Measurements from ENCODE around the gene BRD3OS.
A peak's percentile ranks its signal among the peaks of the same experiment; 100 is the strongest.

The BRD3OS gene

DNA sequence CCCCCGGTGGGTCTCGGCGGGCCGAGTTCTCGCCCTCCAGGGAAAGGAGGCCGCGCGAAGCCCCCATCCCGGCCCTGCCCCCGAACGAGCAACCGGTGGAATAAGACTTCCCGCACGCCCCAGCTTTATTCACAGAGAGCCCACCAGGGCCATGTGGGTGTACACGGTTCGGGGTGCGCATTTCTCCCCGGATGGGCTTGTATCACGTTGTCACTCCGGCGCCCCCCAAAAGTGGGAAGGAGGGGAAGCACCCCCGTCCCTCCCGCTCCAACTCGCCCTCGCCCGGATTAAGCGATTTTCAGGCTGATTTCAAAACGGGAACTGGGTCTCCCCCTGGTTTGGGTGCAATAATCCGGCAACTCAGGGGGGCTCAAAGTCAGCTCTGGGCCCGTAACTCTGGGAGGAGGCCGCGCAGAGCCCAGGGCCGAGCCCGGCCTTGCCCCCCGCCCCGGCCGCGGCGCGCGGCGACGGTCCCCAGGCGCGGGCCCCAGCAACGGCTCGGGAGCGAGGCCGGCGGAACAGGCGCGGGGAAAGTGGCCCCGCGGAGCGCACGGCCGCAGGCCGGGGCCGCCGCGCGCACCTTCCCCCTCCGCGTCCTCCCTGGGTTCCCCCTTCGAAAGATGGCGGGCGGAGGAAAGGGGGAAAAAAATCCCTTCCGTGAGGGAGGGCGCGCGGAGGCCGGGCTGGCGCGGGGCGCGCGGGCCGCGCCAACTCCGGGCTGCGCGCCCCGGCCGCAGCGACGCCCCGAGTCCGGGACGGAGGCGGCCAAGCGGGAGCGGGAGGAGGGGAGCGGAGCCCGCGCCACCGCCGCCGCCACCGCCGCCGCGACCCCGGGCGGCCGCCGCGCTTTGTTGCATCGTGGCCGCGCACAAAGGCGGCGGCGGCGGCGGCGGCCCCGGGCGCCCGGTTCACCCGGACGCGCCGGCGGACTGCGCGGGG, 41.9 kb downstream of the BRD3OS start:
- TF ChIP-seq CTCF (IDR thresholded peaks at IDR 0.05; ENCODE audit: borderline replicate concordance, extremely low read depth, low read length, poor library complexity, severe bottlenecking) (no peak), EZH2 (IDR thresholded peaks at IDR 0.05; ENCODE audit: borderline replicate concordance, low read depth, low read length, severe bottlenecking) (no peak)
- H3K9me3 ChIP-seq (ENCODE audit: insufficient read depth, low read length, severe bottlenecking): no peaks in the 10 kb centered on the region
- peak overlapping the region; percentile 92 for H3K27ac ChIP-seq (ENCODE audit: low read length)
- ATAC-seq (ENCODE audit: insufficient read depth, low read depth): no peak
- H3K4me1 ChIP-seq (ENCODE audit: insufficient read depth, low read length): peaks cover 33% of the 10 kb centered on the region
- H3K27me3 ChIP-seq (ENCODE audit: insufficient read depth, low read length, poor library complexity): peaks cover 15% of the 10 kb centered on the region
- H3K9ac ChIP-seq (ENCODE audit: low read depth, low read length): peak overlapping the region; percentile 98
- H4K20me1 ChIP-seq (ENCODE audit: insufficient read depth, low read length): peaks cover 37% of the 10 kb centered on the region
- peaks cover 15% of the 10 kb centered on the region; the same call in 1 of the 2 replicates for H3K36me3 ChIP-seq (ENCODE audit: insufficient read depth, low read length)
- H2AFZ ChIP-seq (ENCODE audit: low read depth, low read length): peak overlapping the region; percentile 48; the same call in 1 of the 2 replicates
- peak overlapping the region; percentile 82 to 94; a peak in 3 of 4 replicates for H3K4me3 ChIP-seq (ENCODE audit: low read depth in 1 of 2, low read length in 2 of 2)
- peak overlapping the region; percentile 80 for H3K4me2 ChIP-seq (ENCODE audit: insufficient read depth, low read length)
- H3K79me2 ChIP-seq (ENCODE audit: insufficient read depth, low read length): peaks cover 53% of the 10 kb centered on the region
- peak; percentile 58 for DNase-seq

DNA sequence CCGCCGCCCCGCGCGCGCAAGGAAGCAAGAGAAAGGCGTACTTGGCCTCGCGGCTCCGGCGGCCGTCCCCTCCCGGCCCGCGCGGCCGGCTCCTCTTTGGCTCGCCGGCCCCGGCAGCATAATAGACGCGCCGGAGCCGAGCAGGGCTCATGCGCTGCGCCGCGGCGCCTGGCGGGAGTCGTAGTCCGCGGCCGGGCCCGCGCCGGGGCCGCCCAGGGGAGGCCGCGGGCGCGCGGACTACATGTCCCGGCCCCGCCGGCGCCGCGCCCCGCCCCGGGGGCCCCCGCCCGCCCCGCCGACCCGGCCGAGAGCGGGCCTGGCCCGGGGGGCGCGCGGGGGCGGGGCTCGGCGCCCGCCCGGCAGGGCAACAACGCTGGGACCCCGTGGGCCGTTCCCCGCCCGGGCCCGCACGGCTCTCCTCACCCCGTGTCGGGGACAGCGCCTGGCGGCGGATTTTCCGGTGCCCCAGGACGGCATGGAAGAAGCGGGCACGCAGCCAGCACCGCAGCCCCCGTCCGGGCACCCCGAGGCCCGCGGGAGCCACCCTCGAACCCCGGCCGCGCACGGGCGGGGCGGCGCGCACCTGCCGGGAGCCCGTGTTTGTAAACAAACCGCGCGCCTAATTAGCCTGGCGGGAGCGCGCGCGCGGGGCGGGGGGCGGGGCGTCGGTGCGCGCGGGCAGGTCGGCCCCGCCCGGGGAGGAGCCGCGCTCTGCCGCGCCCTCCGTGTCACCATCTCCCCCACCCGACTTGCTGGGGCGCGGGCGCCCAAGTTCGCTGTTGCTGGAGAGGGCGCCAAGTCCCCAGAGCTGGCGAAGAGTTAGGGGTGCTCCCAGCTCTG, 42.8 kb downstream of the BRD3OS start, which contains the start of gene BRD3:
BRD3 (minus strand) TSS at position 123 of the 840 bp plus-strand sequence. CDS start 14,549 bp downstream, outside the sequence.
- Histone ChIP-seq H3K9ac (ENCODE audit: low read depth, low read length) (peak within 1 kb of the TSS; percentile 98), H3K4me2 (ENCODE audit: insufficient read depth, low read length) (peak within 1 kb of the TSS; percentile 92), H3K36me3 (ENCODE audit: insufficient read depth, low read length) (peaks cover 14% of the 10 kb centered on the region; the same call in 1 of the 2 replicates), H3K79me2 (ENCODE audit: insufficient read depth, low read length) (peaks cover 44% of the 10 kb centered on the region), H2AFZ (ENCODE audit: low read depth, low read length) (peak within 1 kb of the TSS; percentile 94), H3K27ac (ENCODE audit: low read length) (peak within 1 kb of the TSS; percentile 92), H3K27me3 (ENCODE audit: insufficient read depth, low read length, poor library complexity) (peaks cover 15% of the 10 kb centered on the region), H3K4me3 (ENCODE audit: low read depth in 1 of 2, low read length in 2 of 2) (peak within 1 kb of the TSS; percentile 84 to 94), H3K4me1 (ENCODE audit: insufficient read depth, low read length) (peaks cover 31% of the 10 kb centered on the region), H3K9me3 (ENCODE audit: insufficient read depth, low read length, severe bottlenecking) (no peaks in the 10 kb centered on the region), H4K20me1 (ENCODE audit: insufficient read depth, low read length) (peaks cover 28% of the 10 kb centered on the region)
- TF ChIP-seq CTCF (IDR thresholded peaks at IDR 0.05; ENCODE audit: borderline replicate concordance, extremely low read depth, low read length, poor library complexity, severe bottlenecking): no peak
- TF ChIP-seq EZH2 (IDR thresholded peaks at IDR 0.05; ENCODE audit: borderline replicate concordance, low read depth, low read length, severe bottlenecking): no peak
- ATAC-seq (ENCODE audit: insufficient read depth, low read depth) (peak; percentile 79), DNase-seq (peak; percentile 81)

GRCh38 chr9:134068744-134069479, 43.6 kb downstream of the BRD3OS start:
- Histone ChIP-seq H2AFZ (ENCODE audit: low read depth, low read length) (peak overlapping the region; percentile 94), H3K36me3 (ENCODE audit: insufficient read depth, low read length) (peaks cover 6% of the 10 kb centered on the region; the same call in 1 of the 2 replicates), H3K9ac (ENCODE audit: low read depth, low read length) (peak overlapping the region; percentile 68), H3K9me3 (ENCODE audit: insufficient read depth, low read length, severe bottlenecking) (no peaks in the 10 kb centered on the region), H3K4me1 (ENCODE audit: insufficient read depth, low read length) (peaks cover 31% of the 10 kb centered on the region), H3K27me3 (ENCODE audit: insufficient read depth, low read length, poor library complexity) (peaks cover 15% of the 10 kb centered on the region), H4K20me1 (ENCODE audit: insufficient read depth, low read length) (peaks cover 20% of the 10 kb centered on the region), H3K79me2 (ENCODE audit: insufficient read depth, low read length) (peaks cover 36% of the 10 kb centered on the region), H3K4me2 (ENCODE audit: insufficient read depth, low read length) (peak overlapping the region; percentile 92), H3K27ac (ENCODE audit: low read length) (peak overlapping the region; percentile 73), H3K4me3 (ENCODE audit: low read depth in 1 of 2, low read length in 2 of 2) (peak overlapping the region; percentile 54 to 84)
- no peak for ATAC-seq (ENCODE audit: insufficient read depth, low read depth)
- TF ChIP-seq CTCF (IDR thresholded peaks at IDR 0.05; ENCODE audit: borderline replicate concordance, extremely low read depth, low read length, poor library complexity, severe bottlenecking): no peak
- DNase-seq: no peak
